ENCODE data around the gene KSR2. TPM values are rescaled to one million over a fixed set of nuclear protein-coding genes. Genes with fewer than 3 reads are reported as not detected.
A peak's percentile ranks its signal among the peaks of the same experiment; 100 is the strongest.
"Not testable (repeated sequence)": the region's sequence is repeated elsewhere in the genome, so short reads cannot be mapped to it uniquely, and the experiment has no call there.

KSR2 gene
- polyA plus RNA-seq, 3 donors: 0.88 to 0.98 (median 0.95) TPM

GRCh38 chr12:117738233-117738632 lies 230.6 kb downstream of the KSR2 start:
- no peak for DNase-seq (ENCODE audit: extremely low read depth in 1 of 11, low read depth in 9 of 11, low spot score in 4 of 11)

GRCh38 chr12:117733549-117733805 lies 235.3 kb downstream of the KSR2 start:
- DNase-seq (ENCODE audit: extremely low read depth in 1 of 11, low read depth in 9 of 11, low spot score in 4 of 11): no peak

- no peak for DNase-seq (ENCODE audit: extremely low read depth in 1 of 11, low read depth in 9 of 11, low spot score in 4 of 11)
Measured at GRCh38 chr12:117732761-117733548, 235.8 kb downstream of the KSR2 start.

GRCh38 chr12:117731131-117731530 lies 237.7 kb downstream of the KSR2 start:
- not testable (repeated sequence) for DNase-seq (ENCODE audit: extremely low read depth in 1 of 11, low read depth in 9 of 11, low spot score in 4 of 11)

GRCh38 chr12:117727301-117727700 lies 241.5 kb downstream of the KSR2 start:
- no peak for DNase-seq (ENCODE audit: extremely low read depth in 1 of 11, low read depth in 9 of 11, low spot score in 4 of 11)

- no peak for DNase-seq (ENCODE audit: extremely low read depth in 1 of 11, low read depth in 9 of 11, low spot score in 4 of 11)
Measured at GRCh38 chr12:117724543-117724942, 244.2 kb downstream of the KSR2 start.

- DNase-seq (ENCODE audit: extremely low read depth in 1 of 11, low read depth in 9 of 11, low spot score in 4 of 11): no peak
Measured at GRCh38 chr12:117718559-117718958, 250.2 kb downstream of the KSR2 start.

GRCh38 chr12:117718141-117718540 lies 250.6 kb downstream of the KSR2 start:
- DNase-seq (ENCODE audit: extremely low read depth in 1 of 11, low read depth in 9 of 11, low spot score in 4 of 11): no peak

- no peak for DNase-seq (ENCODE audit: extremely low read depth in 1 of 11, low read depth in 9 of 11, low spot score in 4 of 11)
Measured at GRCh38 chr12:117714203-117714602, 254.6 kb downstream of the KSR2 start.

- no peak for DNase-seq (ENCODE audit: extremely low read depth in 1 of 11, low read depth in 9 of 11, low spot score in 4 of 11)
Measured at GRCh38 chr12:117710121-117710520, 258.7 kb downstream of the KSR2 start.

- no peak for DNase-seq (ENCODE audit: extremely low read depth in 1 of 11, low read depth in 9 of 11, low spot score in 4 of 11)
Measured at GRCh38 chr12:117707861-117708260, 260.9 kb downstream of the KSR2 start.

- no peak for DNase-seq (ENCODE audit: extremely low read depth in 1 of 11, low read depth in 9 of 11, low spot score in 4 of 11)
Measured at GRCh38 chr12:117703584-117703983, 265.2 kb downstream of the KSR2 start.

GRCh38 chr12:117702741-117703140 lies 266.0 kb downstream of the KSR2 start:
- no peak for DNase-seq (ENCODE audit: extremely low read depth in 1 of 11, low read depth in 9 of 11, low spot score in 4 of 11)

GRCh38 chr12:117699575-117699974 lies 269.2 kb downstream of the KSR2 start:
- no peak for DNase-seq (ENCODE audit: extremely low read depth in 1 of 11, low read depth in 9 of 11, low spot score in 4 of 11)

- no peak for DNase-seq (ENCODE audit: extremely low read depth in 1 of 11, low read depth in 9 of 11, low spot score in 4 of 11)
Measured at GRCh38 chr12:117699118-117699517, 269.7 kb downstream of the KSR2 start.

GRCh38 chr12:117695956-117696355 lies 272.8 kb downstream of the KSR2 start:
- peak in 1 of 11 donors; percentile 2 for DNase-seq (ENCODE audit: extremely low read depth in 1 of 11, low read depth in 9 of 11, low spot score in 4 of 11)

- DNase-seq (ENCODE audit: extremely low read depth in 1 of 11, low read depth in 9 of 11, low spot score in 4 of 11): no peak
Measured at GRCh38 chr12:117692512-117692911, 276.3 kb downstream of the KSR2 start.

GRCh38 chr12:117689857-117690256 lies 278.9 kb downstream of the KSR2 start:
- no peak for DNase-seq (ENCODE audit: extremely low read depth in 1 of 11, low read depth in 9 of 11, low spot score in 4 of 11)

GRCh38 chr12:117688446-117688845 lies 280.3 kb downstream of the KSR2 start:
- DNase-seq (ENCODE audit: extremely low read depth in 1 of 11, low read depth in 9 of 11, low spot score in 4 of 11): no peak

GRCh38 chr12:117686911-117687377 lies 281.8 kb downstream of the KSR2 start:
- DNase-seq (ENCODE audit: extremely low read depth in 1 of 11, low read depth in 9 of 11, low spot score in 4 of 11): no peak

GRCh38 chr12:117686210-117686609 lies 282.6 kb downstream of the KSR2 start:
- DNase-seq (ENCODE audit: extremely low read depth in 1 of 11, low read depth in 9 of 11, low spot score in 4 of 11): no peak

Data from renal cortex interstitium (tissue), 11 donors.